Brain microvascular endothelial cell (primary cell): ENCODE data around the gene SRRD.

ENCODE experiments used
- DNase-seq: peaks from one replicate; pipeline ENCODE4 v3.0.0-alpha.2; 2020
- H3K27ac ChIP-seq: fragments of 250-450 bp; sonication (Bioruptor Pico); 2 replicates; pipeline ENCODE4 v1.5.1; 2020; ENCODE audit warnings: mild to moderate bottlenecking, moderate library complexity
- H3K27me3 ChIP-seq: fragments of 250-450 bp; sonication (Bioruptor Pico); replicated peaks from 2 replicates; pipeline ENCODE4 v1.5.1; 2020; ENCODE audit warnings: mild to moderate bottlenecking
- H3K36me3 ChIP-seq: fragments of 250-450 bp; sonication (Bioruptor Pico); replicated peaks from 2 replicates; pipeline ENCODE4 v1.5.1; 2020; ENCODE audit warnings: mild to moderate bottlenecking
- H3K4me3 ChIP-seq: 2 replicates; pipeline ENCODE4 v1.5.1; 2011; ENCODE audit warnings: low read depth, mild to moderate bottlenecking, control low read depth, low read length, moderate library complexity
- CTCF ChIP-seq: IDR thresholded peaks from 2 replicates; pipeline ENCODE4 v1.5.1; 2011; ENCODE audit warnings: low read depth, mild to moderate bottlenecking, moderate library complexity, low read length, control low read depth, inconsistent platforms; ENCODE audit errors: missing control alignments
- in situ Hi-C: cut with HindIII; loops from 2 replicates; pipeline ENCODE4 v1.10.0; 2017; ENCODE audit warnings: low sequenced_read_pairs, low pct_ligation_motif_present

The SRRD gene

DNA sequence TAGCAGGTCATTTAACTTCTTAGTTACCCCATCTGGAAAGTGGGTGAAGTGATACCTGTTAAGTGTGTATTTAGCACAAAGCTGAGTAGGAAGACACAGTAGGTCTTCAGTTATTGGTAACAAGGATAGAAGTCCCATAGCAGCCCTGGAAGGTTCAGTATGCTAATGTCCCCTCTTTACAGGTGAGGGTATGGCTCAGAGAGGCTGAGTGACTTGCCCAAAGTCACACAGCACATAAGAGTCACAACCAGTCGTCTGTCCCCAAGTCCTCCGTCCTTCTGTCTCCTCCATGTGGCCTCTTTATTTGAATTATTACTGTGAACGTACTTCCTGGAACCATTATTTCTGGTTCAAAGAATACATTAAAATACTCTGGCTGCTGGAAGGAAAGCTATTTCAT, 44.1 kb upstream of the SRRD start:
- Histone ChIP-seq H3K36me3 (no peaks in the 10 kb centered on the region), H3K27ac (no peak overlapping the region), H3K4me3 (no peak overlapping the region), H3K27me3 (no peaks in the 10 kb centered on the region)
- no peak for TF ChIP-seq CTCF
- DNase-seq = no peak
- in situ Hi-C loops = no loop called here

DNA sequence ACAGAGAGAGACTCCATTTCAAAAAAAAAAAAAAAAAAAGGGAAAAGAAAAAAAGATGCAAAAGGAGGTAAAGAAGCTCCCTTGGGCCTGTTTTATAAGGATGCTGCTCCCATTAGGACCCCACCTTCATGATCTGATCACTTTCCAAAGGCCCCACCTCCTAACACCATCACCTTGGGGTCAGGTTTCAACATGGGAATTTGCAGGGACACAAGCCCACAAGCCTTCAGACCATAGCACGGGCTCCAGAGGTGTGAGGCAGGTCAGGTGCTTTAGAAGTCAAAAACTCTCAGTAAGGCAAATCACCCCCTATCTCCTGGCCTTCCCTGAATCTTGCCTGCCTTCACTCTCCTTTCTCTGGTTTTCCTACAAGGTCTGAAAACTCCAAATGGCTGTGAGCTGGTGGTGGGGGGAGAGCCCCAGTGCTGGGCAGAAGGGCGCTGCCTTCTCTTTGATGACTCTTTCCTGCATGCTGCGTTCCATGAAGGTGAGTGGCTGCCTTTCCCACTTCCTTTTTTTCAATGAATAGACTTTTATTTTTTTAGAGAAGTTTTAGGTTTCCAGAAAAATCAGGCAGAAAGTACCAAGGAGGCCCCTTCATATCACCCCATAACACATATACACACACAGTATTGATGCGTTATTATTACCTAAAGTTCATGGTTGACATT, 41.5 kb upstream of the SRRD start:
- Histone ChIP-seq H3K27ac (no peak overlapping the region), H3K27me3 (no peaks in the 10 kb centered on the region), H3K36me3 (no peaks in the 10 kb centered on the region), H3K4me3 (no peak overlapping the region)
- in situ Hi-C loops = no loop called here
- no peak for DNase-seq
- TF ChIP-seq CTCF = no peak

GRCh38 chr22:26443901-26444690, 39.6 kb upstream of the SRRD start:
- no peak for DNase-seq
- no peak for TF ChIP-seq CTCF
- in situ Hi-C loops = no loop called here
- Histone ChIP-seq H3K27me3 (no peaks in the 10 kb centered on the region), H3K27ac (no peak overlapping the region), H3K36me3 (no peaks in the 10 kb centered on the region), H3K4me3 (no peak overlapping the region)

DNA sequence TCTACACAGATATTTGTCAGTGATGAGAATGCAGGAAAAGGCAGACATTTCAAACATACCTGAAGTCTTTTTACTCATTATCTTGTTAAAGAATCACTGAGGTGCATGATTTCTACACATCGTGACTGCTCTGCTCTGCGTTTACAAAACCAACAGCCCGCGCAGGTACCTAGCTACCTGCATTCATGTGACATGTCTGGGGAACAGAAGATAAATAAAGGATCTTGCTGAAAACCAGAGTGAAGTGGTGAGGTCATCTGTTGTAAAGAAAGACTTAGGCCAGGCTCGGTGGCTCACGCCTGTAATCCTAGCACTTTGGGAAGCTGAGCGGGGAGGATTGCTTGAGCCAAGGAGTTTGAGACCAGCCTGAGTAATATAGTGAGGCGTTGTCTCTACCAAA, 38.9 kb upstream of the SRRD start:
- in situ Hi-C loops = no loop called here
- Histone ChIP-seq H3K4me3 (no peak overlapping the region), H3K36me3 (no peaks in the 10 kb centered on the region), H3K27ac (no peak overlapping the region), H3K27me3 (no peaks in the 10 kb centered on the region)
- TF ChIP-seq CTCF = no peak
- DNase-seq = no peak

DNA sequence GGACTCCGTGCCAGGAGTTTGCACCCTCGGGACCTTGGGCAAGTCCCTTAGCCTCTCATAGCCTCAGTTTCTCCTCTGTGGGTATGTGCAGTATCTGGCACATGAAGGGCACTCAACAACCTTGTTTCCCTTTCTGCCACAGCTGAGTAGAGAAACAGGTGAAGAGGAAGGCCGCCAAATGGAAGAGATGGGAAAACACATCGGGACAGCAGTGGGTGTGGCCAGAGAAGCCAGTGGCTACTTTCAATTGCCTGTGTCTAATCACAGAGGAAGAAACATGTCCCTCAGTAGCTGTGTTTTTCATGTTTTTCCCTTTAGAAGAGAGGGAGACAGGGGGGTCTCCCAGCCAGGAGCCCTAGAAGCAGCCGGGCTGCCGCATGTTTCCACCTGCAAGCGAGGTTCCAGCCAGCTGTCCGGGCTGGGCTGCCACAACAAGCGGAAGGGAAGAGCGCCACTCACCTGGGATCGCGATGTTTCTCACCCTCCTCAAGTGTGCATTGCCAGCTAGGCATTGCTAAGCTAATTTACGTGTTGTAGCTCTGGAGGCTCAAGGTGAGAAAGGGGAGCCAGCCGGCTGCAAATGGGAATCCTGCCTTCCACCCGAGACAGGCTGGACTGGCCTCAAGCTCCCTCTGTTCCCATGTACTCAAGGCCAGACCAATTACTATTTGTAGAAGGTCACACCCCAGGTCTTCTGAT, 38.0 kb upstream of the SRRD start:
- TF ChIP-seq CTCF = no peak
- no peaks in the 10 kb centered on the region for H3K27me3 ChIP-seq
- in situ Hi-C loops = no loop called here
- no peak overlapping the region for H3K4me3 ChIP-seq
- no peak for DNase-seq
- no peaks in the 10 kb centered on the region for H3K36me3 ChIP-seq
- H3K27ac ChIP-seq = no peak overlapping the region
